Epithelial cell of umbilical artery (primary cell): ENCODE measurements around the gene CREG2. TPM values are rescaled to one million over a fixed set of nuclear protein-coding genes. Genes with fewer than 3 reads are reported as not detected.

Source experiments
- total RNA-seq: library from RNA; depleted of rRNA; stranded (reverse); fragments of >200 nt; gene quantifications from 2 replicates; pipeline ENCODE4 v1.2.3, GENCODE V29; 2014

Gene CREG2
- 0.76 and 0.97 TPM in 2 replicates for total RNA-seq

GRCh38 chr2:101387151-101387834 lies at the start of gene CREG2:
TSS of gene CREG2 (minus strand) at chr2:101387503. CDS start at chr2:101387457, 46 bp downstream.

GRCh38 chr2:101308432-101309210 lies 78.7 kb downstream of the CREG2 start, which contains the start of gene RNF149:
TSS of gene RNF149 (minus strand) at chr2:101308701. CDS start at chr2:101308588, 113 bp downstream.

Other genes with a start within 250 kb of the CREG2 start
- 14.0 and 25.7 TPM in 2 replicates for gene TBC1D8, start 236.1 kb downstream of the CREG2 start, total RNA-seq
- gene CNOT11, start 134.6 kb downstream of the CREG2 start, total RNA-seq = 23.1 and 24.0 TPM in 2 replicates
- gene RNF149, start 78.8 kb downstream of the CREG2 start, total RNA-seq = 69.8 and 104 TPM in 2 replicates
- 2.6 and 3.6 TPM in 2 replicates for gene RFX8, start 87.6 kb upstream of the CREG2 start, total RNA-seq